ENCODE data around the gene ZNF266.

DNA sequence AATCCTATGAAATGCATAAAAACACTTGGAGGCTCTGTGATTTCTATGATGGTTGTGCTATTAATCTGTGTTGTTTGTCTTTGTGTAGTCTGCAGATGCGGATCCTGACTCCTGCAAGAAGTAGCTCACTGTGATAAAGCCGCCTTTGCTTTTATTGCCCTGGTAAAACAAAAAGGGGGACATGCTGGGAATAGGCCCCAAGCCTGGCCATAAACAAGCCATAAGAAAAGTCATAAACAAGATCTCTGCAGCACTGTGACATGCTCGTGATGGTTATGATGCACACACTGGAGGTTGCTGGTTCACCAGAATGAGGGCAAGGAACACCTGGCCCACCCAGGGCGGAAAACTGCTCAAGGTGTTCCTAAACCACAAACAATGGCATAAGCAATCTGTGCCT lies 26.6 kb upstream of the ZNF266 start:
- TF ChIP-seq POLR2AphosphoS5 (IDR thresholded peaks at IDR 0.05; ENCODE audit: insufficient read depth, low read depth, low read length) (no peak), POLR2A (IDR thresholded peaks at IDR 0.05; ENCODE audit: low read depth, low read length) (no peak), EZH2 (IDR thresholded peaks at IDR 0.05; ENCODE audit: borderline replicate concordance, low read depth, low read length, severe bottlenecking) (no peak), MYC (IDR thresholded peaks at IDR 0.05; ENCODE audit: low read depth, low read length) (no peak)
- TF ChIP-seq, protein P1, sequence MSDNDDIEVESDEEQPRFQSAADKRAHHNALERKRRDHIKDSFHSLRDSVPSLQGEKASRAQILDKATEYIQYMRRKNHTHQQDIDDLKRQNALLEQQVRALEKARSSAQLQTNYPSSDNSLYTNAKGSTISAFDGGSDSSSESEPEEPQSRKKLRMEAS (IDR thresholded peaks at IDR 0.05; ENCODE audit: insufficient read depth, insufficient read length): no peak

Measured in endothelial cell of umbilical vein (primary cell).